NCI-H2196 treated with DMSO at 0.1 percent for 48 hours (cell line): ENCODE data around the gene USP14.

Experiments
- DNase-seq: peaks from one replicate; lab custom pipeline; 2025; ENCODE audit not compliant: unreplicated experiment; lab: John Stamatoyannopoulos, UW

The USP14 gene

GRCh38 chr18:159037-159652, 788 bp downstream of the USP14 start:
- peak; percentile 18 for DNase-seq

DNA sequence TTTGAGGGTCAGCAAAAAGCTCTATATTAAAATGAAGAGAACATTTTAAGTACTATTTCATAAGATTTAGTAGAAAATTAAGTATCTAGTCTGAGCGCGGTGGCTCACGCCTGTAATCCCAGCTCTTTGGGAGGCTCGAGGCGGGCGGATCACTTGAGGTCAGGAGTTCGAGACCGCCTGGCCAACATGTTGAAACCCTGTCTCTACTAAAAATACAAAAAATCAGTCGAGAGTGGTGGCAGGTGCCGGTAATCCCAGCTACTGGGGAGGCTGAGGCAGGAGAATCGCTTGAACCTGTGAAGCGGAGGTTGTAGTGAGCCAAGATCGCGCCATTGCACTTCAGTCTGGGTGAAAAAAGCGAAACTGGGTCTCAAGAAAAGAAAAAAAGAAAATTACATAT, 1.6 kb downstream of the USP14 start:
- DNase-seq = no peak

DNA sequence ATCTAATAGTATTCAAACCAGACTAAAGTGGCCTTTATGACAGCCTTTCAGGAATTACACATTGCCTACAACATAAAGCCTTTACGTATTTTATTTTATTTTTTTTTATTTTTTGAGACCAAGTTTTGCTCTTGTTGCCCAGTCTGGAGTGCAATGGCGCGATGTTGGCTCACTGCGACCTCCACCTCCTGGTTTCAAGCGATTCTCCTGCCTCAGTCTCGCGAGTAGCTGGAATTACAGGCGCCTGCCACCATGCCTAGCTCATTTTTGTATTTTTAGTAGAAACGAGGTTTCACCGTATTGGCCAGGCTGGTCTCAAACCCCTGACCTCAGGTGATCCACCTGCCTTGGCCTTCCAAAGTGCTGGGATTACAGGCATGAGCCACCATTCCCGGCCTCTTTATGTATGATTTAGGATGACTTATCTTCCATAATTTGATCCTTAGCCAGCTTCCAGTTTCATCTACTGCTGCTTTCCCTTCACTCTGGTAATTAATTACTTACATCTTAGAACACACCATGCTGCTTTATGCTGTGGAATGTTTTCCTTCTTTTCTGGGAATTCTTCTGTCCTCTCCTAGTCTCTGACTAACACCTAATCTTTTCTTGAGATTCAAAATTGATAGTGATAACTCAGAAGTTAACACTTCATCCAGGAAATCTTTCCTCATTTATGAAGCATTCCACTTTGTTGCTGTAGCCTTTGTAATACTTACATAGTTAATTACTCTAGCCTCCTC, 2.6 kb downstream of the USP14 start:
- no peak for DNase-seq

GRCh38 chr18:172361-172760, 14.0 kb downstream of the USP14 start:
- DNase-seq = no peak

- no peak for DNase-seq
Measured at GRCh38 chr18:179499-179898, 21.1 kb downstream of the USP14 start.

DNA sequence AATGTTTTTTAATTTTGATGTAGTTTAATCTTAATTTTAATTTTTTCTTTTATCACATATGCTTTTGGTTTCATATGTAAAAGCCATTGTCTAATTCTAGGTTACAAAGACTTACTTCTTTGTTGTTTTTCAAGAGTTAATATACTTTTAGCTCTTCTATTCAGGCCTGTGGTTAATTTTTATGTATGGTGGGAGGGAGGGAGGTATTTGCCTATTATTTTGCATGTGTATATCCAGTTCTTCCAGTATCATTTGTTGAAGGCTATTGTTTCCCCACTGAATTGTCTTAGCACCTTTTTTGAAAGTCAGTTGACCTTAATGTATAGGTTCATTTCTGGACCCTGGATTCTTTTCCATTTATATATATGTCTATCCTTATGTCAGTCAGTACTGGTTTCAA, 23.4 kb downstream of the USP14 start:
- DNase-seq = no peak

GRCh38 chr18:183769-184168, 25.4 kb downstream of the USP14 start:
- peak; percentile 27 for DNase-seq

- DNase-seq = no peak
Measured at GRCh38 chr18:189254-189653, 30.9 kb downstream of the USP14 start.

- DNase-seq = no peak
Measured at GRCh38 chr18:191725-192124, 33.4 kb downstream of the USP14 start.

DNA sequence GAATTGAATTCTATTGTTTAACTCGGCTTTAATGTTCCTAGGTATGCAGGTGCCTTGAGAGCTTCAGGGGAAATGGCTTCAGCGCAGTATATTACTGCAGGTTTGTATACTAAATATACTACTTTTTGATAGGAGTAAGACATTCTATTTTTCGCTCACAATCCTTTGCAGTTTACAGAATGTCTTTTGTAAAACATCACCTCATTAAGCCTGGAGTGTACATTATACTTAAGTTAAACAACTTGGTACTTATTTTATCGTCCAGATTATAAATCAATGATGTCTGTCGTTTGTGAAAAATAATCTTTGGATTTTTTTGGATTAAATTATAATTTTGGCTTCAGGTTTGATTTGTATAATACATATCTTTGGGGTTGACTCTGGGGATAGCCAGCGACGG, 34.4 kb downstream of the USP14 start:
- DNase-seq = no peak

GRCh38 chr18:195651-196050, 37.3 kb downstream of the USP14 start:
- no peak for DNase-seq

GRCh38 chr18:199214-199613, 40.9 kb downstream of the USP14 start:
- no peak for DNase-seq

- DNase-seq = no peak
Measured at GRCh38 chr18:199768-200167, 41.4 kb downstream of the USP14 start.

DNA sequence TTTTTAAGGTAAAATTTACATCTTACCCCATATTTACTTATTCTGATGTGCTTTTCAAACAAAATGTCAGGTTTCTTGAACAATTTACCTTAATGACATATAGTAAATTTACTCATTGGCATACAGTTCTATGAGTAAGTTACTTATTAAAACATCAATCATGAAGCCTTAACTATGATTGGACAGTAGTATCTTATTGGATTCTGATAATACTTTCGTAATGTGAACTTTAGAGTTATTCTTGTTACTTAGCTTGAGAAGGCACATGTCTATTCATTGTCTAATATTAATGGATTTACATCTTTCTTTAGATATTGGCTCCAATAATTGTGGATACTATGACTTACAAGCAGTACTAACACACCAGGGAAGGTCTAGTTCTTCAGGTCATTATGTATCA, 51.7 kb downstream of the USP14 start:
- no peak for DNase-seq

DNA sequence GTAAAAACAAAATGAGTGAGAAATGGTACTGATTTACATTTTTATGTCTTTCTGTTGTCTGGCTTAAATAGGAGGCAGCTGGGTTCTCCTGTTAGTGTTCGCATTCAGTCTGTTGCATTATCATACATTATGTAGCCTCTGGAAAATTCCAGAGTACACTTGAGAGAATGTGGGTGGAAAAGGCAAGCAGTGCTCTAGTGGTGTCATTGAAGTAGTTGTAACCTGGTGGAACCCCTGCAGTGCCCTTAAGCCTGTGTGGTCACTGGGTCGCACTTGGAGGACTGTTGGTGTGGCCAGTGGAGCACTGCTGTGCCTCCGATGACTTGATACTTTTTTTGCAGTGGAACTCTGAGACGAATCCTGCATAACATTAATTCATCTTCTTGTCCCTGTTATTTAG, 52.4 kb downstream of the USP14 start:
- no peak for DNase-seq

DNA sequence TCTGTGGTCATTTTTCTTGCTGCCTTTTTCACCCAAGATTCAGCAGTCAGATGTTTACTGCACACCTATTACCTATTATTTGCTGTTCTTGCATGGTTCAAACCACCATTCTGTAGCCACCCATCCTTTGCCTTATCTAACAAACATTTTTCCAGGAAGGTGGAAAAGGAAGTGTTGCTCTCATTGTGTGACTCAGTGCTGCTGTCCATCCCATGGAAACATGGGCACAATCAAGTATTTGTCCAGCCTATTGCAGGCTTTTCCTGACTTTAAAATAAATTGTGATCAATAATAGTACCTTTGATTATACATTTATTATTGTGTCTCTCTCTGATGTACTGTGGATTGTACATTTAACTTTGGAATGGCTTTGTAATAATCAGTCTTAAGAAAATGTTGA, 53.2 kb downstream of the USP14 start:
- DNase-seq = no peak

DNA sequence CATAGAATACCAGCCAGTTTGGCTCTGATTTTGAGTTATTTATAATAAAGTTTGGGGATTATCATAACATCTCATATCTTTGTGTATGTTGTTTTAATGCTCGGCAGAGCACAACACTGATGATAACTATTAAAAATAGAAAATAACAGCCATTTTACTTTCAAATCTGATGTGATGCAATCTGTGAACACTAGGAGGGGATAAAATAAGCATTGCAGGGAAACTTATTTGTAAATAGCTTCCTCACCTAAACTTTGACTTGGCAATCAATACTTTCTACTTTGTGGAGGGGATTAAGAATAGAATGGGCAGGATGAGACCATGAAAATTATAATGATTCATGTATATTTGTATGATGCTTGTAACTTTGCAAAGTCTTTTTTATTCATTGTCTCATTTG, 54.4 kb downstream of the USP14 start:
- no peak for DNase-seq

GRCh38 chr18:213505-213904, 55.1 kb downstream of the USP14 start:
- no peak for DNase-seq

GRCh38 chr18:213966-214365, 55.6 kb downstream of the USP14 start:
- DNase-seq = no peak

DNA sequence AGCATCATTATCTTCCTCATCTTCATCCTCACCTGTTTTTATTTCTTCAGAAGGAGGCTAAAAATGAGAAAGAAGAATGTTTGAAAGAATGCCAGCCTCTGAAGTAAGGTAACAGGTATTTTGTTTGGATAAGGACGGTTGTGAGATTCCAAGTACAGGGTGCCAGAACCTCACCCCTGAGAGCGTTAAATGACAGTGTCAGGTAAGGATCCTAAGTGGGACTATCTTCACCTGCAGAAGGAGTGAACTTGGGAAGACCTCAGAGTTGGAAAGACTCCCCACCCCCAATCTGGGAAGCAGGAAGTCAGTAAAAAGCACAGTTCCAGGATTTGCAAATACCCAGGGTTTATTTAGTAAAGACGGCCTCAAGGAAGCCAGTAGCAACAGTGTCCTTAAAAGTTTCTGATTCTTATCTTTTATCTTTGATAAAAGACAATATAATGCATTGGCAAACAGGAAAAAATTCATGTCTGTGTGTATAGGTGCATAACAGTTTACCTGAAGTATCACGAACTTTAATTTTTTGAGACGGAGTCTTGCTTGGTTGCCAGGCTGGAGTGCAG, 57.2 kb downstream of the USP14 start:
- no peak for DNase-seq

DNA sequence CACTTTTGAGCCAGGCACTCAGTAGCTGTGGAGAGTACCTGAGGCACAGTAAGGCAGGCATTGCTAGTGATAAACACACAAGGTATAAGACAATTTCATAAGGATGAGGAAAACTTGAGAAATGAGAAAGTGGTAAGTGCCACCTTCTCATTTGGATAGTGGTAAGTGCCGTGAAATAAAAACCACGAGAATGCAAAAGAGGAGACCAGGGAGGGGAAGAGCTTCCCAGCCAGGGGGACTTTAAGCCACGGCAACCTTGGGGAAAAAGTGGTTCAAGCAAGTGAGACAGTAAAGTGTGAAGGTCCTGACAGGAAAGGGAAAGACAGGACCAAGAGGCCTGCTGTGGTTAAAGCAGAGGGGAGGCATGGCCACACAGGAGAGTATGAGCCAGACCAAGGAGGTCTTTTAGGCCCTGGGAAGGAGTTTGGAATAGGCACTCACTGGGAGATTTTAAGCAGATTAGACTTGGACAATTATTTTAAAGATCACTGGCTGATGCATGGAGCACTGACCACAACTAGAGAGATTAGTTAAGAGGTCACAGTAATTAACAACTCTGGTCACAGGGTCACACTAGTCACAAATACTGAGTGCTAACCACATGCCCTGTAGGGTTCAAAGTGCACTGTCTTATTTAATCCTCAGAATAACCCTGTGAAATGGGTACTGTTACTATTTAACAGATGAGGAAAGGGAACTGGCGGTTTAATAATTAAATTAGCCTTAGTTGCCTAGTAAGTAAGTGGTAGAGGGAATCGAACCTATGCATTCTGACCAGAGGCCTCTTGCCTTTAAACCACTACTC, 59.4 kb downstream of the USP14 start:
- DNase-seq = no peak

DNA sequence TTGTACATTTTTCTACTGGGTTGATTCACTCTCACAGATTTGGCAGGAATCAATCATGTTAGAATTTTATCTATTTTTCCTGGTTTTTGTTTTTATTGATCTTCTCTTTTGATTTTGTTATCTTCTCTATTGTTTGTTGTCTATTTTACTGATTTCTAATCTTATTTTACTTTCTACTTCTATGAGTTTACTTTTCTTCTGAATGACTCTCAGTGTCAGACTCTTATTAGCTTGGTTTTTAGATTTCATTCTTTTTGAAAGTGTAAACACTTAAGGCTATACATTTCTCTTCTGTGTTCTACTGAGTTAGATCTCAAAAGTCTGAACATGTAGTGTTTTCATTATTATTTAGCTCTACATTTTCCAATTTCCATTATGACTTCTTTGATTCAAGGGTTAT, 62.4 kb downstream of the USP14 start:
- DNase-seq = no peak
